ENCODE results near the gene UNC13B.

UNC13B gene

GRCh38 chr9:35179347-35180280, 17.8 kb downstream of the UNC13B start:
- no peaks in the 10 kb centered on the region for H3K36me3 ChIP-seq (ENCODE audit: control insufficient read depth in 2 of 2, insufficient read depth in 1 of 2, low read length in 2 of 2)
- CTCF ChIA-PET: interaction anchor here (0.6 to 0.7 kb wide), 2 partner anchors 296 to 1550 kb away, joined by 3 read pairs; no protein-coding TSS in a partner anchor
- 0 out of 2 replicates have a peak, but pooled peaks cover 2% of the 10 kb centered on the region for H3K4me1 ChIP-seq (ENCODE audit: control insufficient read depth, insufficient read depth, low read length)
- TF ChIP-seq ZNF707 (tag by site-specific recombination; IDR thresholded peaks at IDR 0.05) (no peak), ZFP37 (tag by site-specific recombination; IDR thresholded peaks at IDR 0.05) (no peak), PRDM6 (tag by site-specific recombination; IDR thresholded peaks at IDR 0.05) (peak; percentile 27; the same call in 1 of the 2 replicates), ZNF660 (tag by site-specific recombination; IDR thresholded peaks at IDR 0.05) (no peak), ZNF585B (tag by site-specific recombination; IDR thresholded peaks at IDR 0.05) (no peak), ZNF623 (tag by site-specific recombination; IDR thresholded peaks at IDR 0.05) (no peak), BCL11A (tag by site-specific recombination; IDR thresholded peaks at IDR 0.05; ENCODE audit: low read depth) (no peak), ZNF629 (tag by site-specific recombination; IDR thresholded peaks at IDR 0.05) (peak; percentile 55), ZNF155 (tag by site-specific recombination; IDR thresholded peaks at IDR 0.05) (no peak), WT1 (tag by site-specific recombination; IDR thresholded peaks at IDR 0.05) (0 out of 2 replicates have a peak, but pooled peaks have one; percentile 23), ZNF112 (tag by site-specific recombination; IDR thresholded peaks at IDR 0.05) (no peak), ZNF366 (tag by site-specific recombination; conservative IDR thresholded peaks at IDR 0.05) (0 out of 2 replicates have a peak, but pooled peaks have one; percentile 11)
- POLR2A ChIA-PET: no interaction called here
- H3K27ac ChIP-seq (ENCODE audit: extremely low read depth, low read depth, low read length): no peak overlapping the region
- H3K4me3 ChIP-seq (ENCODE audit: low read depth, low read length): no peak overlapping the region
- H3K9me3 ChIP-seq (ENCODE audit: control insufficient read depth, insufficient read depth, low read depth, low read length): no peaks in the 10 kb centered on the region

- Histone ChIP-seq H3K4me1 (ENCODE audit: control insufficient read depth, insufficient read depth, low read length) (0 out of 2 replicates have a peak, but pooled peaks cover 2% of the 10 kb centered on the region), H3K27ac (ENCODE audit: extremely low read depth, low read depth, low read length) (no peak overlapping the region), H3K36me3 (ENCODE audit: control insufficient read depth in 2 of 2, insufficient read depth in 1 of 2, low read length in 2 of 2) (no peaks in the 10 kb centered on the region), H3K9me3 (ENCODE audit: control insufficient read depth, insufficient read depth, low read depth, low read length) (no peaks in the 10 kb centered on the region), H3K4me3 (ENCODE audit: low read depth, low read length) (no peak overlapping the region)
- ChIA-PET POLR2A (no interaction called here), CTCF (interaction anchor here (0.8 kb wide), 1 partner anchor 252 kb away, joined by 4 read pairs; no protein-coding TSS in a partner anchor)
- TF ChIP-seq ZNF184 (tag by site-specific recombination; IDR thresholded peaks at IDR 0.05) (no peak), ZNF48 (tag by site-specific recombination; IDR thresholded peaks at IDR 0.05) (no peak), ZNF768 (tag by site-specific recombination; IDR thresholded peaks at IDR 0.05) (no peak), ZNF433 (tag by site-specific recombination; IDR thresholded peaks at IDR 0.05; ENCODE audit: low read depth) (no peak), ZNF558 (tag by site-specific recombination; IDR thresholded peaks at IDR 0.05) (no peak), ZNF600 (tag by site-specific recombination; IDR thresholded peaks at IDR 0.05) (no peak), ZFP3 (tag by site-specific recombination; IDR thresholded peaks at IDR 0.05; ENCODE audit: low read depth) (no peak), ZNF664 (tag by site-specific recombination; IDR thresholded peaks at IDR 0.05) (no peak), ZNF19 (tag by site-specific recombination; IDR thresholded peaks at IDR 0.05; ENCODE audit: low read depth) (no peak), ZBTB26 (tag by site-specific recombination; optimal IDR thresholded peaks at IDR 0.05) (no peak), KLF8 (tag by site-specific recombination; IDR thresholded peaks at IDR 0.05) (no peak), REPIN1 (tag by site-specific recombination; IDR thresholded peaks at IDR 0.05; ENCODE audit: low read depth) (no peak), ZNF791 (tag by site-specific recombination; IDR thresholded peaks at IDR 0.05) (no peak), ZNF544 (tag by site-specific recombination; IDR thresholded peaks at IDR 0.05) (no peak)
- TF ChIP-seq, protein P1, sequence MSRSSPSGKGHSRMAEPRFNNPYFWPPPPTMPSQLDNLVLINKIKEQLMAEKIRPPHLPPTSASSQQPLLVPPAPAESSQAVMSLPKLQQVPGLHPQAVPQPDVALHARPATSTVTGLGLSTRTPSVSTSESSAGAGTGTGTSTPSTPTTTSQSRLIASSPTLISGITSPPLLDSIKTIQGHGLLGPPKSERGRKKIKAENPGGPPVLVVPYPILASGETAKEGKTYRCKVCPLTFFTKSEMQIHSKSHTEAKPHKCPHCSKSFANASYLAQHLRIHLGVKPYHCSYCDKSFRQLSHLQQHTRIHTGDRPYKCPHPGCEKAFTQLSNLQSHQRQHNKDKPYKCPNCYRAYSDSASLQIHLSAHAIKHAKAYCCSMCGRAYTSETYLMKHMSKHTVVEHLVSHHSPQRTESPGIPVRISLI (tag by site-specific recombination; IDR thresholded peaks at IDR 0.05): no peak
- TF ChIP-seq, protein P2, sequence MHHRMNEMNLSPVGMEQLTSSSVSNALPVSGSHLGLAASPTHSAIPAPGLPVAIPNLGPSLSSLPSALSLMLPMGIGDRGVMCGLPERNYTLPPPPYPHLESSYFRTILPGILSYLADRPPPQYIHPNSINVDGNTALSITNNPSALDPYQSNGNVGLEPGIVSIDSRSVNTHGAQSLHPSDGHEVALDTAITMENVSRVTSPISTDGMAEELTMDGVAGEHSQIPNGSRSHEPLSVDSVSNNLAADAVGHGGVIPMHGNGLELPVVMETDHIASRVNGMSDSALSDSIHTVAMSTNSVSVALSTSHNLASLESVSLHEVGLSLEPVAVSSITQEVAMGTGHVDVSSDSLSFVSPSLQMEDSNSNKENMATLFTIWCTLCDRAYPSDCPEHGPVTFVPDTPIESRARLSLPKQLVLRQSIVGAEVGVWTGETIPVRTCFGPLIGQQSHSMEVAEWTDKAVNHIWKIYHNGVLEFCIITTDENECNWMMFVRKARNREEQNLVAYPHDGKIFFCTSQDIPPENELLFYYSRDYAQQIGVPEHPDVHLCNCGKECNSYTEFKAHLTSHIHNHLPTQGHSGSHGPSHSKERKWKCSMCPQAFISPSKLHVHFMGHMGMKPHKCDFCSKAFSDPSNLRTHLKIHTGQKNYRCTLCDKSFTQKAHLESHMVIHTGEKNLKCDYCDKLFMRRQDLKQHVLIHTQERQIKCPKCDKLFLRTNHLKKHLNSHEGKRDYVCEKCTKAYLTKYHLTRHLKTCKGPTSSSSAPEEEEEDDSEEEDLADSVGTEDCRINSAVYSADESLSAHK (tag by site-specific recombination; IDR thresholded peaks at IDR 0.05): no peak
Measured at GRCh38 chr9:35180801-35181200, 19.0 kb downstream of the UNC13B start.
